ENCODE data around the gene NSMCE1. TPM values are rescaled to one million over a fixed set of nuclear protein-coding genes. Genes with fewer than 3 reads are reported as not detected.
A peak's percentile ranks its signal among the peaks of the same experiment; 100 is the strongest.

NSMCE1 gene
- total RNA-seq, 1 donor from 2014 or later: 61.0 TPM

DNA sequence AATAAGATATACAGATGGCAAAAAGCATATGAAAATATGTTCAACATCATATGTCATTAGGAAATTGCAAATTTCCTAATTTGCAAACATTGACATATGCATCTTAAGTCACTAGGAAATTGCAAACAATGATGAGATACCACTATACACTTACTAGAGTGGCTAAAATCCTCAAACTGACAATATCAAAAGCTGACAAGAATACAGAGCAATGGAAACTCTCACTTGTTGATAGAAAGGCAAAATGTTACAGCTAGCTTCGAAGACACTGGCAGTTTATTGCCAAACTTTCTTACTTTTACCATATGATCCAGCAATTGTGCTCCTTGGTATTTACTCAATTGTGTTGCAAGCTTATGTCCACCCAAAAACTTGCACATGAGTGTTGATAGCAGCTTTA lies 40.2 kb upstream of the NSMCE1 start:
- intact Hi-C loops (cut with micrococcal nuclease): no loop called here
- ChIA-PET POLR2A (no interaction called here), CTCF (interaction anchor here (1.4 to 1.5 kb wide), 2 partner anchors 59 to 129 kb away, joined by 3 read pairs; no protein-coding TSS in a partner anchor)
- Mint-ChIP-seq H3K27me3 (no peaks in the 10 kb centered on the region), H3K4me3 (no peak overlapping the region), H3K27ac (no peak overlapping the region), H3K36me3 (ENCODE audit: low read depth) (peaks cover 2% of the 10 kb centered on the region), H3K9me3 (peaks cover 6% of the 10 kb centered on the region), H3K4me1 (peaks cover 49% of the 10 kb centered on the region)
- DNase-seq (no peak), ATAC-seq (ENCODE audit: low read depth) (no peak)
- TF ChIP-seq, protein P1, sequence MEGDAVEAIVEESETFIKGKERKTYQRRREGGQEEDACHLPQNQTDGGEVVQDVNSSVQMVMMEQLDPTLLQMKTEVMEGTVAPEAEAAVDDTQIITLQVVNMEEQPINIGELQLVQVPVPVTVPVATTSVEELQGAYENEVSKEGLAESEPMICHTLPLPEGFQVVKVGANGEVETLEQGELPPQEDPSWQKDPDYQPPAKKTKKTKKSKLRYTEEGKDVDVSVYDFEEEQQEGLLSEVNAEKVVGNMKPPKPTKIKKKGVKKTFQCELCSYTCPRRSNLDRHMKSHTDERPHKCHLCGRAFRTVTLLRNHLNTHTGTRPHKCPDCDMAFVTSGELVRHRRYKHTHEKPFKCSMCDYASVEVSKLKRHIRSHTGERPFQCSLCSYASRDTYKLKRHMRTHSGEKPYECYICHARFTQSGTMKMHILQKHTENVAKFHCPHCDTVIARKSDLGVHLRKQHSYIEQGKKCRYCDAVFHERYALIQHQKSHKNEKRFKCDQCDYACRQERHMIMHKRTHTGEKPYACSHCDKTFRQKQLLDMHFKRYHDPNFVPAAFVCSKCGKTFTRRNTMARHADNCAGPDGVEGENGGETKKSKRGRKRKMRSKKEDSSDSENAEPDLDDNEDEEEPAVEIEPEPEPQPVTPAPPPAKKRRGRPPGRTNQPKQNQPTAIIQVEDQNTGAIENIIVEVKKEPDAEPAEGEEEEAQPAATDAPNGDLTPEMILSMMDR (IDR thresholded peaks at IDR 0.05): no peak

DNA sequence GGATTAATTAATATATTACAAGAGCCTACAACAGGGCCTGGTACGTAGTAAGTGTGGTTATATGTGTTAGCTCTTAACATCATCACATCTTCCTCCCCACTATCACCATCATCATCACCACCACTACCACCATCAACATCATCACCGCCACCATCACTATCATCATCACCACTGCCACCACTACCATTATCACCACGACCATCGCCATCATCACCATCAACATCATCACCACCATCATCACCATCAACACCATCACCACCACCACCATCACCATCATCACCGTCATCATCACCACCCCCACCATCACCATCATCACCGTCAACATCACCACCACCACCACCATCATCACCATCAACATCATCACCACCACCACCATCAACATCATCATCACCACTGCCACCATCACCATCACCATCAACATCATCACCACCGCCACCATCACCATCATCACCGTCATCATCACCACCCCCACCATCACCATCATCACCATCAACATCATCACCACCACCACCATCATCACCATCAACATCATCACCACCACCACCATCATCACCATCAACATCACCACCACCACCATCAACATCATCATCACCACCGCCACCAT lies 37.4 kb upstream of the NSMCE1 start:
- POLR2A ChIA-PET: interaction anchor here (1.3 kb wide), 1 partner anchor 69 kb away, joined by 4 read pairs; no protein-coding TSS in a partner anchor
- TF ChIP-seq, protein P1 (IDR thresholded peaks at IDR 0.05): no peak

DNA sequence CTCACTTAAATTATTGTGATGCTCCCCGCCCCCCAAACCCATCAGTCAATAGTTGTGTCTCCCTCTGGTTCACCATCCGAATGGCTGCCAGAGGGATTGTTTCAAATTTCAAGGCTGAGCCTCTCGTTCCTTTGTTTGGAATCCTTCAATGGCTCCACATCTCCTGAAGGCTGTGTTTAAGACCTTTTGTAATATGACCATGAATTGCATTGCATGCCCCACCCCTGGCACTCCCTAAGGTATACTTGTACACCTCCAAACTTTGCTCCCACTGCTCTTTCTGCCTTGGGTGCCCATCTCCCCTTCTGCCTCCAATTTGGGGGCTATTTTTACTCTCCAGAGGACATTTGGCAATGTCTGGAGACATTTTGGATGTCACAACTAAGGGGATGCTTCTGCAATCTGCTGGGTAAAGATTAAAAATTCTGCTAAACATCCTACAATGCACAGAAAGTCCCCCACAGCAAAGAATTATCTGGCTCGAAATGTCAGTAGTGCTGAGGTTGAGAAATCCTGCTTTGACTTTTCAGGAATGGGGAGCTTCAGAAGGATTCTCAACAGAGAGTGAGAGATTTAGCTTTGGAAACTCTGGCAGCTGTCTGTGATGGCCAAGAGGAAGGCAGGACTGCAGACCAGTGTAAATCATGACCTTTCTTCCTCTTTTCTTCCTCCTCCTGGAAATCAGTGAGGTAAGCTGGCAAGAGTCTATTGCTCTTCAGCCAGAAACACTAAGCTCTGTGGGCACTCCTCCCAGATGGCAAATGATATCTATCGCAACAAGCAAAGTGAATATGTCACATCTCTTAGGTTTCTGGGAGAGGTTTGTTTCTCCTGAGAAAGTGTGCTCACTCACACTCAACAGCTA lies 36.5 kb upstream of the NSMCE1 start:
- H3K27ac Mint-ChIP-seq: peak overlapping the region; percentile 20
- no peaks in the 10 kb centered on the region for H3K27me3 Mint-ChIP-seq
- no peak overlapping the region for H3K4me3 Mint-ChIP-seq
- ATAC-seq (ENCODE audit: low read depth): no peak
- POLR2A ChIA-PET: interaction anchor here (1.0 to 1.3 kb wide), 2 partner anchors 13 to 68 kb away, joined by 3 to 4 read pairs; no protein-coding TSS in a partner anchor
- no peak for DNase-seq
- no peaks in the 10 kb centered on the region for H3K36me3 Mint-ChIP-seq (ENCODE audit: low read depth)
- CTCF ChIA-PET: no interaction called here
- peaks cover 6% of the 10 kb centered on the region for H3K9me3 Mint-ChIP-seq
- intact Hi-C loops (cut with micrococcal nuclease): no loop called here
- TF ChIP-seq, protein P1 (IDR thresholded peaks at IDR 0.05): no peak
- H3K4me1 Mint-ChIP-seq: peaks cover 59% of the 10 kb centered on the region

More for the DNA sequence above, 37.4 kb upstream of the NSMCE1 start:
- Mint-ChIP-seq H3K4me3 (no peak overlapping the region), H3K27me3 (no peaks in the 10 kb centered on the region), H3K36me3 (ENCODE audit: low read depth) (no peaks in the 10 kb centered on the region), H3K4me1 (peaks cover 60% of the 10 kb centered on the region), H3K27ac (peak overlapping the region; percentile 3), H3K9me3 (peaks cover 6% of the 10 kb centered on the region)
- ATAC-seq (ENCODE audit: low read depth) (no peak), DNase-seq (no peak)
- CTCF ChIA-PET: no interaction called here
- intact Hi-C loops (cut with micrococcal nuclease): no loop called here

DNA sequence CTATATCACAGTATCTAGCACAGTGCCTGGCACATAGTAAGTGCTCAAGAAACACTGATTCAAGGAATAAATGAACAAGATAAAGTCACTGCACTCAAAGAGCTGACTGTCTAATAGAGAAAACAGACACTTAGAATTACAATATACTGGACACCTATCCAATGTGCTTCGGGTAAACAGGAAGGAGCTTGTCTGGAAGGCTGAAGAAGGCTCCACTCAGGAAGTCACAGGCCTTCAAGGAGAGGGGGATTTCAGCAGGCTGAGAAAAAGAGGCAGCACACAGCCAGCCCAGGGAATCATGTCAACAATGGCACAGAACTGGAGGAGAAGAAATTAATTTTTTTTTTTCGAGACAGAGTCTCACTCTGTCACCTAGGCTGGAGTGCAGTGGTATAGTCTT lies 35.5 kb upstream of the NSMCE1 start:
- ChIA-PET POLR2A (interaction anchor here (1.0 to 1.5 kb wide), 5 partner anchors 12 to 147 kb away, joined by 3 to 13 read pairs (median 3); no protein-coding TSS in a partner anchor), CTCF (interaction anchor here (1.1 kb wide), 1 partner anchor 74 kb away, joined by 3 read pairs; no protein-coding TSS in a partner anchor)
- Mint-ChIP-seq H3K4me3 (no peak overlapping the region), H3K9me3 (peaks cover 6% of the 10 kb centered on the region), H3K27me3 (no peaks in the 10 kb centered on the region), H3K27ac (peak overlapping the region; percentile 26), H3K4me1 (peaks cover 60% of the 10 kb centered on the region), H3K36me3 (ENCODE audit: low read depth) (no peaks in the 10 kb centered on the region)
- DNase-seq (no peak), ATAC-seq (ENCODE audit: low read depth) (no peak)
- TF ChIP-seq, protein P1 (IDR thresholded peaks at IDR 0.05): no peak
- intact Hi-C loops (cut with micrococcal nuclease): no loop called here
